ENCODE results near the gene COL5A3. TPM values are rescaled to one million over a fixed set of nuclear protein-coding genes. Genes with fewer than 3 reads are reported as not detected.
"Not testable (repeated sequence)": the region's sequence is repeated elsewhere in the genome, so short reads cannot be mapped to it uniquely, and the experiment has no call there.

Gene COL5A3
- 3.0 and 4.8 TPM in 2 replicates for total RNA-seq (2014; rRNA removed; shearing (Covaris generic))

DNA sequence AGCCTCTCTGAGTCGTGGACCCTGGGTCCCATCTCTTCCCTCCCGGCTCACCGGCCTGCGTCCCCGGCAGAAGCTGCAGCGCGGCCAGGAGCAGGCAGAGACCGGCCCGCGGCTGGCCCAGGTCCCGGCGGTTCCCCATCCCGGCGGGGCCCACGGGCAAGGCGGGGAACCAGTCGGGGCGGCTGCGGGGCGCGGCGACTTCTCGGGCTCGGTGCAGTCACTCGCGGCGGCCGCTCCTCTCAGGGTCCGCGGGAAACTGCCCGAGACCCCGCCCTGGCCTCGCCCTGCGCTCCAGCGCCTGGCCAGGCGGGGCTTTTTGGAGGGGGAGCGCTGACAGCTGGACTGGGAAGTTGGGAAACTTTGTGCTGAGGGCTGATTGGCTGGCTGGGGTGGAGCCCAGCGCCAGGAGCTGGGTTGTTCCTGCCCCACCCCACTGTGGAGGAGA is at the start of gene COL5A3:
Gene COL5A3 (minus strand): TSS at position 258 of the 445 bp plus-strand sequence. CDS start 119 bp downstream, at position 139.
- peak; percentile 54 for DNase-seq (ENCODE audit: low read depth)

DNA sequence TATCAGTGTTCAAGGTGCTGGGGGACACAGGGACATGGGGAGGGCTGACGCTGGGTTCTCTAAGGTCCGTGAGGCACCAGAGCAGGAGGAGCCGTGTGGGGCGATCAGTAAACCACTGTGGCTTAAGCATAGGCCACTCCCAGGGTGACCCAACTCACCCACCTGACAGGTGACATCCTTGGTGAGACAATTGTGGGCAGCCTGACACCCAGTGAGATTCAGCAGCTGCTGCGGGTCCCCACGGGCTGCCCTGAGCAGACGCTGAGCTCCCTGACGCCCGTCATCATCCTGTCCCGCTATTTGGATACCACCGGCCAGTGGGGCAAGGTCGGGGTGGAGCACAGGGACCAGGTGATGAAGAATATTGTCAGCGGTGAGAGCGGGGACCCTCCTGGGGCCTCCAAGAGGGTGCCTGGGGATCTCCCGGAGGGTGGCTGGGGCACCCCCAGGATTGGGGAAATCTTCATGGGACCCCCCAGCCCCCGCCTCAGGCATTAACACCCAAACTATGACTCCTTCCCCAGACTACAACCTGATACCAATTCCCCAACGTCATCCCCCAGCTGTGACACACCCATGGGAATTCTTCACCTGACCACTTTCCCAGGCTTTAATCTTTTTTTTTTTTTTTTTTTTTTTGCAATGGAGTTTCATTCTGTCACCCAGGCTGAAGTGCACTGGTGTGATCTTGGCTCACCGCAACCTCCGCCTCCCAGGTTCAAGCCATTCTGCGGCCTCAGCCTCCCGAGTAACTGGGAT is 42.5 kb upstream of the COL5A3 start:
- no peak for DNase-seq (ENCODE audit: low read depth)

GRCh38 chr19:10049626-10050025 is 39.3 kb upstream of the COL5A3 start:
- no peak for DNase-seq (ENCODE audit: low read depth)

GRCh38 chr19:10045371-10045770 is 35.1 kb upstream of the COL5A3 start:
- peak; percentile 18 for DNase-seq (ENCODE audit: low read depth)

GRCh38 chr19:10044390-10044789 is 34.1 kb upstream of the COL5A3 start:
- no peak for DNase-seq (ENCODE audit: low read depth)

GRCh38 chr19:10043286-10043927 is 33.1 kb upstream of the COL5A3 start:
- DNase-seq (ENCODE audit: low read depth): peak; percentile 28

- no peak for DNase-seq (ENCODE audit: low read depth)
These were observed 27.5 kb upstream of the COL5A3 start for GRCh38 chr19:10037809-10038208.

- no peak for DNase-seq (ENCODE audit: low read depth)
These were observed 27.1 kb upstream of the COL5A3 start for GRCh38 chr19:10037367-10037766.

GRCh38 chr19:10036601-10037071 is 26.3 kb upstream of the COL5A3 start:
- DNase-seq (ENCODE audit: low read depth): peak; percentile 59

DNA sequence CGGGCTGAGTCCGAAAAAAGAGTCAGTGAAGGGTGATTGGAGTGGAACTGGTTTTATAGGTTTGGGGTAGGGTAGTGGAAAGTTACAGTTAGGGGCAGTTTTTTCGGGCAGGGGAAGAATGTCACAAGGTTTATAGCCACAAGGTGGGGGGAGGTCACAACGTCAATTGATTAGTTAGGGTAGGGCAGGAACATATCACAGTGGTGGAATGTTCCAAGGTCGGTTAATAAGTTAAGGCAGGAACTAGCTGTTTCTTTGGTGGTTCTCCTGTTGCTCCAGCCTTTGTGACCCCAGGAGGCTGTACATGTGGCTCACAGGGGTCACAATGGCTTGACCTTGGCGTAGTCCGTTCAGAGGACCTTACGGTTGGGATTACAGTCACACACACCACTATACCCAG is 23.3 kb upstream of the COL5A3 start:
- DNase-seq (ENCODE audit: low read depth): no peak

DNA sequence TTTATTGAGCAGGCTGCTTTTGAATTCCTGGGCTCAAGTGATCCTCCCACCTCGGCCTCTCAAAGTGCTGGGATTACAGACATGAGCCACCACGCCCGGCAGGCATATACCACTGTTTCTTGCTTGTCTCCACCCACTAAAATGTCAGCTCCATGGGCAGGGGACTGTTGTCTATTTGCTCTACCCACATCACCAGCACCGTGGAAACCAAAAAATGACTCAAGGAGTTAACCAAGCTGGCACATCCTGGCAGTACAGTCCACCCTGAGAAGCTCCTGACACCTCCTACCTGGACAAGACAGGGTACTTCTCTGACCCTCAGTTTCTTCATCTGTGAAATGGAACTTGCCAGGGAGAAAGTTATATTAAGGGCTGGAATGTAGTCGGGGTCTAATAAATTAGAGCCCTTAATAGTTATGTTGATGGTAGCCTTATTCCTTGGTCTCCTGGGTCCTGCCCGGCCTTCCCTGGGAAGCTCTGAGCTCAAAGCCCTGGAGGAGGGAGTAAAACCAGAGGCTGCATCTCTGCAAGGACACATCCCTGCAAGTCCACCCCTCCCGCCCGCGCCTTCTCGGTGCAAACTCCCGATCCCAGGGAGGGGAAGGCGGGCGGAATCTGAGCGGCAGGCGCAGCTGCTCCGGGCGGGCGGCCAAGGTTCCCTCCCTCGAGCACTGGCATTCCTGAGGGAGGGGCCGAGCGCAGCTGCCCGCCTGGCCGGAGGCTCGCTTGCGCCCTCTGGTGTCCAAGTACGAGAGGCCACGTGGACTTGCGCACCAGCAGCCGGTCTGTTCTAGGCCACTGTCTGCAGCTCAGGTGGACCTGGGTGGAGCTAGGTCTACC is 17.1 kb upstream of the COL5A3 start:
- peak; percentile 92 for DNase-seq (ENCODE audit: low read depth)

GRCh38 chr19:10026744-10027143 is 16.4 kb upstream of the COL5A3 start:
- no peak for DNase-seq (ENCODE audit: low read depth)

- DNase-seq (ENCODE audit: low read depth): not testable (repeated sequence)
These were observed 12.8 kb upstream of the COL5A3 start for GRCh38 chr19:10023096-10023495.

- no peak for DNase-seq (ENCODE audit: low read depth)
These were observed 11.6 kb upstream of the COL5A3 start for GRCh38 chr19:10021863-10022262.

DNA sequence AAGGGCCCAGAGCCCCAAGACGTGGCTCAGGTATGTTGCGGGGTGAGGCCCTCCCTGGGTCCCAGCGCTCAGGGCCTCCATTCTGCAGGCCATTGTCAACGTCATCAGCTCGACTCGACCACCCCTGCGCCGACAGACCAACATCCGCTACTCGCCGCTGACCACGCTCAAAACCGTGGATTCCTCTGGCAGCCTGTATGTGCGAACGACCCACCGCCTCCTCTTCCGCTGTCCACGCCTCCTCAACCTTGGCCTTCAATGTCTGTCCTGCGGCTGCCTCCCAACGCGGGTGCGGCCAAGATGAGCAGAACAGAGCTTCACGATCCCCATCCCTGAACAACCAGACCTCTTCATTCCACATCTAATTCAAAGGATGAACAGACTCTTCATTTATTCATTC is 11.1 kb upstream of the COL5A3 start:
- no peak for DNase-seq (ENCODE audit: low read depth)

DNA sequence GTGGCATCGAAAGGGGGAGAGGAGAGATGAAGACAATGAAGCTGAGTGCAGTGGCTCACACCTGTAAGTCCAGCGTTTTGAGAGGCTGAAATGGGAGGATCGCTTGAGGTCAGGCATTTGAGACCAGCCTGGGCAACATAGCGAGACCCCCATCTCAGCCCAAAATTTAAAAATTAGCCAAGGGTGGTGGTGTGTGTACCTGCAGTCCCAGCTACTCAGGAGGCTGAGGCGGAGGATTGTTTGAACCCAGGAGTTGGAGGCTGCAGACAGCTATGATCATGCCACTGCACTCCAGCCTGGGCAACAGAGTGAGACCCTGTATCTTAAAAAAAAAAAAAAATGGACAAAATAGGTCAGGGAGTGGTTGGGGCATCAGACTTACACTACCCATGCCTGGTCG is 10.5 kb upstream of the COL5A3 start:
- no peak for DNase-seq (ENCODE audit: low read depth)

- peak; percentile 32 for DNase-seq (ENCODE audit: low read depth)
These were observed 8.9 kb upstream of the COL5A3 start for GRCh38 chr19:10019246-10019645.

DNA sequence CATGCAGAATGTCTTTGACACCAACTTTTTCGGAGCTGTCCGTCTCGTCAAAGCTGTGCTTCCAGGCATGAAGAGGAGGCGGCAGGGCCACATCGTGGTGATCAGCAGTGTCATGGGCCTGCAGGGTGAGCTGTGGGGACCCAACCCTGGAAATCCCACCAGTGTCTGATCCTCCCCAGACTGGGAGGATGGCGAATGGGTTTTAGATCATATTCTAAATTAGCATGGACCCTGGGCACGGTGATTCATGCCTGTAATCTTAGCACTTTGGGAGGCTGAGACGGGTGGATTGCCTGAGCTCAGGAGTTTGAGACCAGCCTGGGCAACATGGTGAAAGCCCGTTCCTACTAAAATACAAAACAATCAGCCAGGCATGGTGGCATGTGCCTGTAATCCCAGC is 8.5 kb upstream of the COL5A3 start:
- DNase-seq (ENCODE audit: low read depth): no peak

DNA sequence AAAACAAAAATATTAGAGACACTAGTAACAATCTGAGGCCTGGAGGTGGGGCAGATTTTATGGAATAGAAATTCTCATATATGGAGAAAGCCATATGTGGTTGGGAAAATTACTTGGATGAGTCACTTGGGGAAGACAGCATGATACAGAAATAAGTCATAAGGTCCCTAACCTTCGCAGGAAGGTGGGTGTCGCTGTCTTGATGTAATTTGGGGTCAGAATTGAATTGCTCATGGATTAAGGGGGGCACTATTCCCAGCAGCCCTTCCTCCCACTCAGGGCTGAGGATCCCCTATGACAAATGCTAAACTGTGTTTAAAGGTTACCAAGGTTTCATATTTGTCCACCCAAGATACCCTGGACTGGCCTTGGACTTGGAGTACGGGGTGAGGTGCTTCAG is 8.0 kb upstream of the COL5A3 start:
- peak; percentile 68 for DNase-seq (ENCODE audit: low read depth)

- DNase-seq (ENCODE audit: low read depth): no peak
These were observed 3.7 kb upstream of the COL5A3 start for GRCh38 chr19:10013834-10014618.

GRCh38 chr19:10013316-10013715 is 3.0 kb upstream of the COL5A3 start, which contains the start of gene RDH8:
RDH8 (plus strand) TSS chr19:10013483; CDS start chr19:10013498, 15 bp downstream.
- DNase-seq (ENCODE audit: low read depth): no peak
